ENCODE measurements around the gene TRAPPC2.
"Not testable (repeated sequence)": the region's sequence is repeated elsewhere in the genome, so short reads cannot be mapped to it uniquely, and the experiment has no call there.

TRAPPC2 gene

GRCh38 chrX:13733506-13733905 is 914 bp downstream of the TRAPPC2 start:
- peak overlapping the region; percentile 96 for H3K9ac ChIP-seq (ENCODE audit: insufficient read length)
- H3K27ac ChIP-seq, result no peak overlapping the region
- H3K9me3 ChIP-seq (ENCODE audit: low read depth, low read length), result no peaks in the 10 kb centered on the region
- H3K4me3 ChIP-seq, result peak overlapping the region; percentile 97
- H3K36me3 ChIP-seq (ENCODE audit: insufficient read depth, low read length), result peaks cover 23% of the 10 kb centered on the region; the same call in 1 of the 2 replicates
- TF ChIP-seq POLR2AphosphoS5 (IDR thresholded peaks at IDR 0.05; ENCODE audit: borderline replicate concordance, low read depth, low read length) (no peak), FOXP2 (optimal IDR thresholded peaks at IDR 0.05; ENCODE audit: control extremely low read depth, extremely low read length, insufficient read depth) (no peak), EZH2 (IDR thresholded peaks at IDR 0.05) (no peak)
- no peak for DNase-seq (ENCODE audit: low read depth, low spot score)

- peak overlapping the region; percentile 96 for H3K9ac ChIP-seq (ENCODE audit: insufficient read length)
Measured at GRCh38 chrX:13732246-13733067, 2.0 kb downstream of the TRAPPC2 start.

GRCh38 chrX:13730523-13730922 is 3.9 kb downstream of the TRAPPC2 start:
- not testable (repeated sequence) for DNase-seq (ENCODE audit: low read depth, low spot score); H3K27ac ChIP-seq; H3K9ac ChIP-seq (ENCODE audit: insufficient read length); H3K9me3 ChIP-seq (ENCODE audit: low read depth, low read length); H3K4me3 ChIP-seq
- peaks cover 12% of the 10 kb centered on the region; the same call in 1 of the 2 replicates for H3K36me3 ChIP-seq (ENCODE audit: insufficient read depth, low read length)

More at GRCh38 chrX:13732246-13733067, 2.0 kb downstream of the TRAPPC2 start:
- H3K36me3 ChIP-seq (ENCODE audit: insufficient read depth, low read length), result peaks cover 23% of the 10 kb centered on the region; the same call in 1 of the 2 replicates
- no peak overlapping the region; the same call in 1 of the 2 replicates for H3K4me3 ChIP-seq
- DNase-seq (ENCODE audit: low read depth, low spot score), result no peak
- TF ChIP-seq FOXP2 (optimal IDR thresholded peaks at IDR 0.05; ENCODE audit: control extremely low read depth, extremely low read length, insufficient read depth) (no peak), POLR2AphosphoS5 (IDR thresholded peaks at IDR 0.05; ENCODE audit: borderline replicate concordance, low read depth, low read length) (no peak), EZH2 (IDR thresholded peaks at IDR 0.05) (no peak)
- no peaks in the 10 kb centered on the region for H3K9me3 ChIP-seq (ENCODE audit: low read depth, low read length)
- H3K27ac ChIP-seq, result no peak overlapping the region

- H3K27ac ChIP-seq; H3K9ac ChIP-seq (ENCODE audit: insufficient read length); H3K9me3 ChIP-seq (ENCODE audit: low read depth, low read length); H3K4me3 ChIP-seq; DNase-seq (ENCODE audit: low read depth, low spot score): not testable (repeated sequence)
- peaks cover 14% of the 10 kb centered on the region for H3K36me3 ChIP-seq (ENCODE audit: insufficient read depth, low read length)
Measured at GRCh38 chrX:13726583-13726982, 7.8 kb downstream of the TRAPPC2 start.

GRCh38 chrX:13724878-13725277 is 9.5 kb downstream of the TRAPPC2 start:
- H3K9ac ChIP-seq (ENCODE audit: insufficient read length); H3K9me3 ChIP-seq (ENCODE audit: low read depth, low read length); DNase-seq (ENCODE audit: low read depth, low spot score); H3K4me3 ChIP-seq; H3K27ac ChIP-seq: not testable (repeated sequence)
- H3K36me3 ChIP-seq (ENCODE audit: insufficient read depth, low read length), result peaks cover 15% of the 10 kb centered on the region

GRCh38 chrX:13721819-13722519 is 12.5 kb downstream of the TRAPPC2 start:
- H3K9ac ChIP-seq (ENCODE audit: insufficient read length), result no peak overlapping the region
- no peak overlapping the region for H3K4me3 ChIP-seq
- TF ChIP-seq EZH2 (IDR thresholded peaks at IDR 0.05) (no peak), FOXP2 (optimal IDR thresholded peaks at IDR 0.05; ENCODE audit: control extremely low read depth, extremely low read length, insufficient read depth) (no peak), POLR2AphosphoS5 (IDR thresholded peaks at IDR 0.05; ENCODE audit: borderline replicate concordance, low read depth, low read length) (no peak)
- no peaks in the 10 kb centered on the region for H3K9me3 ChIP-seq (ENCODE audit: low read depth, low read length)
- DNase-seq (ENCODE audit: low read depth, low spot score), result no peak
- H3K36me3 ChIP-seq (ENCODE audit: insufficient read depth, low read length), result peaks cover 36% of the 10 kb centered on the region
- no peak overlapping the region for H3K27ac ChIP-seq

- Histone ChIP-seq H3K9ac (ENCODE audit: insufficient read length) (no peak overlapping the region), H3K9me3 (ENCODE audit: low read depth, low read length) (no peaks in the 10 kb centered on the region), H3K27ac (no peak overlapping the region), H3K4me3 (no peak overlapping the region), H3K36me3 (ENCODE audit: insufficient read depth, low read length) (peaks cover 38% of the 10 kb centered on the region)
- TF ChIP-seq EZH2 (IDR thresholded peaks at IDR 0.05), result no peak
- no peak for TF ChIP-seq FOXP2 (optimal IDR thresholded peaks at IDR 0.05; ENCODE audit: control extremely low read depth, extremely low read length, insufficient read depth)
- no peak for TF ChIP-seq POLR2AphosphoS5 (IDR thresholded peaks at IDR 0.05; ENCODE audit: borderline replicate concordance, low read depth, low read length)
- DNase-seq (ENCODE audit: low read depth, low spot score), result no peak
Measured at GRCh38 chrX:13721371-13721770, 13.0 kb downstream of the TRAPPC2 start.

GRCh38 chrX:13719192-13719856 is 15.1 kb downstream of the TRAPPC2 start:
- Histone ChIP-seq H3K36me3 (ENCODE audit: insufficient read depth, low read length) (peaks cover 59% of the 10 kb centered on the region), H3K4me3 (no peak overlapping the region), H3K9me3 (ENCODE audit: low read depth, low read length) (no peaks in the 10 kb centered on the region), H3K9ac (ENCODE audit: insufficient read length) (no peak overlapping the region), H3K27ac (no peak overlapping the region)
- DNase-seq (ENCODE audit: low read depth, low spot score), result no peak
- TF ChIP-seq EZH2 (IDR thresholded peaks at IDR 0.05), result no peak
- no peak for TF ChIP-seq POLR2AphosphoS5 (IDR thresholded peaks at IDR 0.05; ENCODE audit: borderline replicate concordance, low read depth, low read length)
- no peak for TF ChIP-seq FOXP2 (optimal IDR thresholded peaks at IDR 0.05; ENCODE audit: control extremely low read depth, extremely low read length, insufficient read depth)

Measured in SK-N-MC (cell line).